Spinal cord (tissue), 10 donors: ENCODE results near the gene ARHGAP31. TPM values are rescaled to one million over a fixed set of nuclear protein-coding genes. Genes with fewer than 3 reads are reported as not detected.

Source experiments
- DNase-seq, 6 donors: peaks; one replicate each; pipeline versions ENCODE4 v3.0.0 to v3.0.0-alpha.2; 2013 to 2015; ENCODE audit warnings: low spot score in 6 of 6, low read depth in 4 of 6
- H3K27ac ChIP-seq: one replicate; pipeline ENCODE4 v1.5.1; 2013; ENCODE audit warnings: low read depth, low read length, control low read depth
- H3K27me3 ChIP-seq: one replicate; pipeline ENCODE4 v1.6.1; 2013; ENCODE audit warnings: low read length; ENCODE audit not compliant: control insufficient read depth, insufficient read depth
- H3K36me3 ChIP-seq: one replicate; pipeline ENCODE4 v1.6.1; 2013; ENCODE audit warnings: low read length; ENCODE audit not compliant: control insufficient read depth, insufficient read depth
- H3K4me1 ChIP-seq: one replicate; pipeline ENCODE4 v1.6.1; 2013; ENCODE audit warnings: low read length; ENCODE audit not compliant: control insufficient read depth, insufficient read depth
- H3K4me3 ChIP-seq: one replicate; pipeline ENCODE4 v1.5.1; 2013; ENCODE audit warnings: low read depth, low read length, control low read depth
- H3K9me3 ChIP-seq: one replicate; pipeline ENCODE4 v1.6.1; 2013; ENCODE audit warnings: low read length; ENCODE audit not compliant: control insufficient read depth, insufficient read depth
- WGBS: methylation state at CpG from one replicate; pipeline ENCODE4 v1.1.5; 2013; ENCODE audit warnings: missing lambda C conversion rate; ENCODE audit not compliant: insufficient coverage; 5-methylcytosine and 5-hydroxymethylcytosine counted together
- polyA plus RNA-seq, 2 donors: library from polyadenylated mRNA; unstranded; fragments of 120-200 nt; gene quantifications; one replicate each; pipeline ENCODE4 v1.2.1, GENCODE V29; 2013; ENCODE audit not compliant: insufficient read length in 2 of 2
- small RNA-seq: library from RNA; depleted of rRNA; stranded (forward); fragments of <200 nt; gene quantifications from one replicate; pipeline ENCODE3, GENCODE V24; 2014; ENCODE audit warnings: low replicate concordance
- total RNA-seq, 2 donors: library from RNA; depleted of rRNA in 1 of 2; stranded (reverse); fragments of 120-200 nt in 1 of 2; fragments of >200 nt in 1 of 2; gene quantifications; one replicate each; pipeline versions ENCODE4 v1.2.3 to v1.2.4, GENCODE V29; 2013 to 2014
- donor health status: healthy.

The ARHGAP31 gene
- total and polyA plus RNA-seq, 4 donors: 15.0 to 27.9 (median 21.4) TPM

DNA sequence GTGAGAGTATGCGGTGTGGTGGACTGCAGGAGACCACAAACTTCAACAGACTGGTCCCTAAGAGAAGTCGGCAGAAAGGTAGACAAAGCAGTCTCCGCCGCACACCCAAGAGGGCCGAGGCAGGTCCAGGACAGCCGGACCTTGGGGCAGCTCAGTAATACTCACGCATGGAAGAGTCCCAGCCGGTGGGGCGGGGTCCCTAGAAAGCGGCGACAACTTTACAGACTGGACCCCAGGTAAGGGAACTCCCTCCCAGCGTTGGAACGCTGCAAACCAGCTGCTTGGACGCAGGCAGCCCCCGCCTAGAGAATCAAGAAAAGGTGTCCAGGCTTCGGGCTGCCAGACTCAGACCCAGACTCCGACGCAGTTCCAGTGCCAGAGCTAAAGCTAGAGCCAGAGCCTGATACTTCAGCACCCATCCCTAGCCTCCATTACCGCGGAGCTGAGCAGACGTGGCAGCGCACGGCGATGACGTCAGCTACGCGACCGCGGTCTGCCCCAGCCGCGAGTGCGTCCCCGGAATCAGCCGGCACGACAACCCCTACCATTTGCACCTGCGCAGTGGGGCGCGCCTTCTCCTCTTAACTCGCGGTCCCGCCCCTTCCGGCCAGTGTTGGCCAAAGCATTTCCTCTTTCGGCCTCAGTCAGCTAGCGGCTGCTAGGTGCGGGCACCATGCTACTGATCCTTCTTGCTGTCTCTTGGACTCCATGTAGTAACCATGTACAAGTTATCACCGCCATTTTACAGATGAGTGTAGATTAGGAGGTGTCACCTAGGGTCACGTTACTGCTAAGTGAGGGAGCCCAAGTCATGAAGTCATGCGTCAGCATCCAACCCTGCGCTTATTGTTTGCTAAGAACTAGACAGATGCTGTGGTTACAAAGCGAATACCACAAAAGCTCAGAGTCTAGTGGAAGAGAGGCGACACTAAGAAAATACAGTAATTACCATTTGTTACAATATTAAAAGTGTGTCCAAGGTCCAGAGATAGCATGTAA lies 169.3 kb downstream of the ARHGAP31 start, which contains the start of gene TMEM39A:
Gene TMEM39A (minus strand): TSS at position 445 of the 999 bp plus-strand sequence. CDS start 1,541 bp downstream, outside the sequence.
- peak within 1 kb of the TSS; percentile 100 for H3K4me3 ChIP-seq
- WGBS: 3% methylated on average over 47 of the region's 51 CpGs
- peak within 1 kb of the TSS; percentile 92 for H3K27ac ChIP-seq
- peak; percentile 92 to 100 (median 99) for DNase-seq
- H3K36me3 ChIP-seq: peaks cover 4% of the 10 kb centered on the region
- H3K9me3 ChIP-seq: no peaks in the 10 kb centered on the region
- no peaks in the 10 kb centered on the region for H3K27me3 ChIP-seq
- H3K4me1 ChIP-seq: peaks cover 3% of the 10 kb centered on the region

DNA sequence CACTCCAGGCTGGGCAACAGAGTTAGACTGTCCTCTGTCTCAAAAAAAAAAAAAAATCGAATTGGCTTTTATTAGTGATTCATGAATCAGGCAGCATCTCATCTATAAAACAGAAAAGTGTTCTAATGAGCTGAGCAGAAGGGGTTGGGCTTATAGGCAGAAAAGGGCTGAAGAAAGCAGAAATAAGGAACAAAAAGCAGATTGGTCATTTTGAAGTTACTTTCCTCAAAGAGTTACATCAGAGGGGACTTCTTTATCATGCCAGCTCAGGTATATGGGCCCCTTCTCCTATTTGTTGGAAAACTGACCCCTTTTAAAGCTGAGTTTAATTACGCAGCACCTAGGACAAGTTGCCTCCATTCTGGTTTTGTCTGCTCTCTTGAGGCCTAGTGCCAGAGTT lies 173.9 kb downstream of the ARHGAP31 start:
- H3K27ac ChIP-seq: no peak overlapping the region
- 100% methylated on average over 1 of the region's 2 CpGs for WGBS

DNA sequence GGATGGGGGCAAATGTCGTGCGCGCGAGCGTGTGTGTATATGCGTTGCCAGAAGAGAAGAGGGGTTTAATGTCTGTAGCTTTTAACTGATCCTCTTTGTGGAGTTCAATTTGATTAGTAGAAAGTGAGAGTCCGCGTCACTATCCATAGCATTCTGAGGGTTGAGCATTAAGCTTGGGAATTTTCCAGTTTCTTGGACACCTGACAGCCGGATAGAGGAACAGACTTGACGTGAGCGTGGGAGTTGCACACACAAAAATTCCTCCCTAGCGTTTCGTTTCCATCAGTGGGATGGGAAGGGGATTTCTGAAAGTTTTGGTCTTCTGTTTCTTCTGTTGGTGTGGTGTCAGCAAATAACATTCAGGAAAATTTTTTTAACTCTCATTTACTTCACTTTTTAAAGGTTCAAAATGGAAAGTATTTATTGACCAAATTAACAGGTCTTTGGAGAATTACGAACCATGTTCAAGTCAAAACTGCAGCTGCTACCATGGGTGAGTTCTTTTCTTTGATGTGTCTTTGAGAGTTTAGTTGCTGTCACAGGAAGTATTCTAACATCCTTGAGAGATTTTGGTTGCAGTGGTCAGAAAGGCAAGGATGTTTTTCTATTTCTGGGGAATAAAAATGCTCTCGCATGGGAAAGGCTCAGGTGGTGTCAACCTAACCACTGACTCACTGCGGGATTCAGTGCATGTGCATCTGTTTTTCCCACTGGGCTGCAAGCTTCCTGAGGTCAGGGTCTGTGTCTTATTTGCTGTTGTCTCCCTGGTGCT lies 175.4 kb downstream of the ARHGAP31 start:
- H3K27me3 ChIP-seq: no peaks in the 10 kb centered on the region
- WGBS: 18% methylated on average over 8 of the region's 16 CpGs
- H3K4me3 ChIP-seq: peak overlapping the region; percentile 83
- no peaks in the 10 kb centered on the region for H3K9me3 ChIP-seq
- peak overlapping the region; percentile 83 for H3K27ac ChIP-seq
- no peaks in the 10 kb centered on the region for H3K4me1 ChIP-seq
- peak in 2 of 6 donors; percentile 7 to 17 for DNase-seq
- peaks cover 13% of the 10 kb centered on the region for H3K36me3 ChIP-seq

More for the DNA sequence above, 173.9 kb downstream of the ARHGAP31 start:
- no peaks in the 10 kb centered on the region for H3K27me3 ChIP-seq
- peak overlapping the region; percentile 83 for H3K4me3 ChIP-seq
- no peak for DNase-seq
- H3K36me3 ChIP-seq: peaks cover 8% of the 10 kb centered on the region
- H3K4me1 ChIP-seq: no peaks in the 10 kb centered on the region
- H3K9me3 ChIP-seq: no peaks in the 10 kb centered on the region

Small RNAs within 50 kb of the gene (small RNA-seq; reads per million reads assigned to genes)
- not detected for gene RNU6-1127P

Other genes with a start within 250 kb of the ARHGAP31 start
- gene TEX55, start 148.2 kb upstream of the ARHGAP31 start, total RNA-seq: not detected
- not detected for gene TEX55, start 148.2 kb upstream of the ARHGAP31 start, polyA plus RNA-seq
- gene UPK1B, start 120.8 kb upstream of the ARHGAP31 start, total RNA-seq: 10 to 100 TPM in 1 of 2 donors, 1 to 10 TPM in 1; 2.9 to 11.7 TPM
- gene UPK1B, start 120.8 kb upstream of the ARHGAP31 start, polyA plus RNA-seq: 1 to 10 TPM in 1 of 2 donors, under 1 TPM in 1; 0.36 to 2.3 TPM
- gene B4GALT4, start 53.5 kb upstream of the ARHGAP31 start, total RNA-seq: 10 to 100 TPM; 19.1 to 37.9 TPM
- 10 to 100 TPM; 20.3 to 21.0 TPM for gene B4GALT4, start 53.5 kb upstream of the ARHGAP31 start, polyA plus RNA-seq
- gene TMEM39A, start 169.2 kb downstream of the ARHGAP31 start, total RNA-seq: 10 to 100 TPM; 31.1 to 38.7 TPM
- 10 to 100 TPM; 19.9 to 26.8 TPM for gene TMEM39A, start 169.2 kb downstream of the ARHGAP31 start, polyA plus RNA-seq
- gene POGLUT1, start 174.6 kb downstream of the ARHGAP31 start, total RNA-seq: 10 to 100 TPM; 20.2 to 22.9 TPM
- gene POGLUT1, start 174.6 kb downstream of the ARHGAP31 start, polyA plus RNA-seq: 10 to 100 TPM; 17.2 to 22.7 TPM
- 10 to 100 TPM; 49.5 to 89.7 TPM for gene TIMMDC1, start 204.2 kb downstream of the ARHGAP31 start, total RNA-seq
- gene TIMMDC1, start 204.2 kb downstream of the ARHGAP31 start, polyA plus RNA-seq: 100 to 1,000 TPM; 104 to 105 TPM